ENCODE results near the gene VASH1. TPM values are rescaled to one million over a fixed set of nuclear protein-coding genes. Genes with fewer than 3 reads are reported as not detected.

VASH1 gene
- total RNA-seq, 1 donor from 2014 or later = 10.3 TPM

- TF ChIP-seq CTCF (IDR thresholded peaks at IDR 0.05) = no peak
- TF ChIP-seq EZH2phosphoT487 (IDR thresholded peaks at IDR 0.05) = no peak
- TF ChIP-seq EZH2 (IDR thresholded peaks at IDR 0.05) = no peak
- DNase-seq (ENCODE audit: low spot score) = no peak
- Histone ChIP-seq H3K9ac (no peak overlapping the region), H3K27ac (no peak overlapping the region), H3K4me3 (no peak overlapping the region), H3K79me2 (ENCODE audit: low read depth) (no peaks in the 10 kb centered on the region), H3K4me1 (peaks cover 2% of the 10 kb centered on the region), H3K36me3 (no peaks in the 10 kb centered on the region), H3F3A (ENCODE audit: low read depth) (no peaks in the 10 kb centered on the region), H3K9me3 (ENCODE audit: low read depth) (no peaks in the 10 kb centered on the region), H3K4me2 (no peak overlapping the region), H4K20me1 (ENCODE audit: low read depth) (peaks cover 5% of the 10 kb centered on the region), H3K27me3 (no peaks in the 10 kb centered on the region), H2AFZ (replicated peaks) (no peak overlapping the region)
- no peak overlapping the region for H3K27ac Mint-ChIP-seq
- no peak overlapping the region for H3K4me3 Mint-ChIP-seq
- peaks cover 5% of the 10 kb centered on the region for H3K4me1 Mint-ChIP-seq
- no peaks in the 10 kb centered on the region for H3K9me3 Mint-ChIP-seq
- H3K36me3 Mint-ChIP-seq = peaks cover 6% of the 10 kb centered on the region
- H3K27me3 Mint-ChIP-seq (ENCODE audit: insufficient read depth, low read depth) = peaks cover 11% of the 10 kb centered on the region
Observed at GRCh38 chr14:76781648-76782051, 20.4 kb downstream of the VASH1 start.

- no peak overlapping the region for H3K4me3 ChIP-seq
- TF ChIP-seq EZH2phosphoT487 (IDR thresholded peaks at IDR 0.05) = no peak
- TF ChIP-seq CTCF (IDR thresholded peaks at IDR 0.05) = no peak
- no peak for TF ChIP-seq EZH2 (IDR thresholded peaks at IDR 0.05)
- no peaks in the 10 kb centered on the region for H3K36me3 ChIP-seq
- no peaks in the 10 kb centered on the region for H4K20me1 ChIP-seq (ENCODE audit: low read depth)
- Mint-ChIP-seq H3K27ac (peak overlapping the region; percentile 55), H3K27me3 (ENCODE audit: insufficient read depth, low read depth) (peaks cover 11% of the 10 kb centered on the region), H3K4me1 (peaks cover 5% of the 10 kb centered on the region), H3K9me3 (no peaks in the 10 kb centered on the region), H3K36me3 (peaks cover 6% of the 10 kb centered on the region), H3K4me3 (no peak overlapping the region)
- H3K27ac ChIP-seq = no peak overlapping the region
- no peak for DNase-seq (ENCODE audit: low spot score)
- H3K79me2 ChIP-seq (ENCODE audit: low read depth) = no peaks in the 10 kb centered on the region
- H2AFZ ChIP-seq (replicated peaks) = no peak overlapping the region
- H3K9me3 ChIP-seq (ENCODE audit: low read depth) = no peaks in the 10 kb centered on the region
- H3K4me2 ChIP-seq = no peak overlapping the region
- no peak overlapping the region for H3K9ac ChIP-seq
- no peaks in the 10 kb centered on the region for H3K4me1 ChIP-seq
- no peaks in the 10 kb centered on the region for H3K27me3 ChIP-seq
- no peaks in the 10 kb centered on the region for H3F3A ChIP-seq (ENCODE audit: low read depth)
Observed at GRCh38 chr14:76782115-76782884, 21.0 kb downstream of the VASH1 start.

GRCh38 chr14:76782885-76783566 is 21.8 kb downstream of the VASH1 start:
- no peaks in the 10 kb centered on the region for H3K36me3 ChIP-seq
- Mint-ChIP-seq H3K4me3 (no peak overlapping the region), H3K9me3 (no peaks in the 10 kb centered on the region), H3K36me3 (peaks cover 10% of the 10 kb centered on the region), H3K4me1 (peaks cover 5% of the 10 kb centered on the region), H3K27ac (peak overlapping the region; percentile 80), H3K27me3 (ENCODE audit: insufficient read depth, low read depth) (peaks cover 14% of the 10 kb centered on the region)
- H3K4me3 ChIP-seq = no peak overlapping the region
- no peak overlapping the region for H3K9ac ChIP-seq
- H3F3A ChIP-seq (ENCODE audit: low read depth) = no peaks in the 10 kb centered on the region
- no peaks in the 10 kb centered on the region for H3K4me1 ChIP-seq
- H3K27ac ChIP-seq = no peak overlapping the region
- no peaks in the 10 kb centered on the region for H4K20me1 ChIP-seq (ENCODE audit: low read depth)
- no peak overlapping the region for H3K4me2 ChIP-seq
- TF ChIP-seq EZH2 (IDR thresholded peaks at IDR 0.05) = no peak
- no peaks in the 10 kb centered on the region for H3K9me3 ChIP-seq (ENCODE audit: low read depth)
- H3K79me2 ChIP-seq (ENCODE audit: low read depth) = no peaks in the 10 kb centered on the region
- no peak overlapping the region for H2AFZ ChIP-seq (replicated peaks)
- H3K27me3 ChIP-seq = no peaks in the 10 kb centered on the region
- DNase-seq (ENCODE audit: low spot score) = no peak
